GM12892 (cell line): ENCODE data around the gene DGLUCY.

ENCODE experiments used
- POLR2A ChIP-seq: IDR thresholded peaks from 2 replicates; pipeline ENCODE4 v1.6.1; 2011; ENCODE audit warnings: low read depth, low read length, control low read depth
- POLR2AphosphoS5 ChIP-seq: IDR thresholded peaks from 2 replicates; pipeline ENCODE4 v1.6.1; 2011; ENCODE audit warnings: low read depth, low read length, control low read depth

- TF ChIP-seq POLR2AphosphoS5 (no peak), POLR2A (no peak)
Measured at GRCh38 chr14:91167380-91167770, 53.5 kb downstream of the DGLUCY start.
